ENCODE results near the gene TPCN1.

TPCN1 gene

GRCh38 chr12:113266106-113266895 lies 45.0 kb downstream of the TPCN1 start:
- DNase-seq = no peak

GRCh38 chr12:113267621-113268020 lies 46.4 kb downstream of the TPCN1 start:
- no peak for DNase-seq

GRCh38 chr12:113268136-113268535 lies 46.9 kb downstream of the TPCN1 start:
- DNase-seq = no peak

- no peak for DNase-seq
Observed at GRCh38 chr12:113268621-113269020, 47.4 kb downstream of the TPCN1 start.

GRCh38 chr12:113269257-113269943 lies 48.1 kb downstream of the TPCN1 start:
- no peak for DNase-seq

DNA sequence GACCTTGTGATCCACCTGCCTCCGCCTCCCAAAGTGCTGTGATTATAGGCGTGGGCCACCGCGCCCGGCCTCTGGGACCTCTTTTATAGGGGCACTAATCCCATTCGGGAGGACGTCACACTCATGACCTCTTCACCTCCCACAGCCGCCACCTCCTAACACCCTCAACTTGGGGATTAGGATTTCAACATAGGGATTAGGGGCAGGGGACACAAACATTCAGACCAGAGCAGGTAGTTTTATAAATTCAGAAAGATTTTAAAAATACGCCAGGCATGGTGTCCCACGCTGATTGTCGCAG lies 49.4 kb downstream of the TPCN1 start:
- DNase-seq = no peak

DNA sequence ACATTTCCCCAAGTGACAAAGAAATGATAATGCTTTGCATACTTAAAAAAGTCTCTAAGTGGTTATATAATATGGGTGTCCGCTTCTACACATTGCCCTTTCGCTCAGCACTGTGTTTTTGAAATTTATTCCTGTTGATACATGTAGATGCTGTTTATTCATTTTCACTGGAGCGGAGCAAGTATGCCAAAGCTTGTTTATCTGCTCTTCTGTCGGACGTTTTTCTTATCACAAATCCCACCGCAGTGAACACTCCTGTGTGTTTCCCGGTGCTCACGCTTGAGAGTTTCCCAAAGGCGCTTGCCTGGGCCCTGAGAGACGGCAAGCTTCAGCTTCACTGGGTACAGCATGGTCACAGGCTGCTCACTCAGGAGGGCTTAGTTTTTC lies 50.2 kb downstream of the TPCN1 start:
- no peak for DNase-seq

- no peak for DNase-seq
Observed at GRCh38 chr12:113271853-113272561, 50.7 kb downstream of the TPCN1 start.

DNA sequence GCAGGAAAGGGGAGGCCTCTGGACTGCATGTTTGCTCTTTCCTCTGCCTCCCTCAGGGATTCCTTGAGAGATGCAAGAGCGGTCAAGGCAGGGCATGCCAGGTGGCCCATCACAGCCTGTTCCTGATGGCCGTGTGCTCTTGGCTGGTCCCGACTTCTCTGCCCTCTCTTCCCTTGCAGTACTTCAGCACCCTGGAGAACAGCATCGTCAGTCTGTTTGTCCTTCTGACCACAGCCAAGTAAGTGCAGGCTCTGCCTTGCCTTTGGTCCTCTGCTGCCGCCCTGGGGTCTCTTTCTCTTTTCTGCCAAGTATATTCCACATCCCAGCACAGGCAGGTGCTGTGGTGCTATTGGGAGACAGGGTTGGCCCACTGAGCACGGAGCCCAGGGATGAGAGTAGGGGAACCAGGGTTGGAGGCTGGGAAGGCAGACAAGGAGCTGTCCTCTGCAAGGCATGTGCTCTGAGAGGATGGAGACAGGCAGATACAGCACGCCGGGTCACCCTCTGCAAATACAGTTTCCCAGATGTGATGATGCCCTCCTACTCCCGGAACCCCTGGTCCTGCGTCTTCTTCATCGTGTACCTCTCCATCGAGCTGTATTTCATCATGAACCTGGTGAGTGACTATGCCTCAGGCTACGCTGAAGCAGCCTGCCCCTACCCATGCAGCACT lies 51.9 kb downstream of the TPCN1 start:
- DNase-seq = no peak

- no peak for DNase-seq
Observed at GRCh38 chr12:113274848-113275247, 53.6 kb downstream of the TPCN1 start.

GRCh38 chr12:113276306-113276705 lies 55.0 kb downstream of the TPCN1 start:
- DNase-seq = no peak

DNA sequence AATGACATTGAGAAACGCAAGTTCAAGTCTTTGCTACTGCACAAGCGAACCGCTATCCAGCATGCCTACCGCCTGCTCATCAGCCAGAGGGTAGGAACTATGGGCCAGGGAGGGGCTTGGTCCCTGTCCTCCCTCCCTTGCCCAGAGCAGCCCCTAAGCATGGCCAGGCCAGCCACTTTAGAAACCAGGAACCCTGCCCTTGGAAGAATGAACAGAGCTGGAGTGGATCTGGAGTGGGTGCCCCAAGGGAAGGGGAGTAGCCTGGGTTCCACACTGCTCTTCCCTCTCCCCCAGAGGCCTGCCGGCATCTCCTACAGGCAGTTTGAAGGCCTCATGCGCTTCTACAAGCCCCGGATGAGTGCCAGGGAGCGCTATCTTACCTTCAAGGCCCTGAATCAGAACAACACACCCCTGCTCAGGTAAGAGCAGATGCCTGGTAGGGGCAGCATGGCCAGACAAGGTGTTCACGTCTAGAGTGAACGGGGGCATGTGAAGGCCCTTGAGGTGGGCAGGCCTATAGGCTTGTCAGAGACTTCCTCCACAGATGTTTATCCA lies 55.8 kb downstream of the TPCN1 start:
- no peak for DNase-seq

DNA sequence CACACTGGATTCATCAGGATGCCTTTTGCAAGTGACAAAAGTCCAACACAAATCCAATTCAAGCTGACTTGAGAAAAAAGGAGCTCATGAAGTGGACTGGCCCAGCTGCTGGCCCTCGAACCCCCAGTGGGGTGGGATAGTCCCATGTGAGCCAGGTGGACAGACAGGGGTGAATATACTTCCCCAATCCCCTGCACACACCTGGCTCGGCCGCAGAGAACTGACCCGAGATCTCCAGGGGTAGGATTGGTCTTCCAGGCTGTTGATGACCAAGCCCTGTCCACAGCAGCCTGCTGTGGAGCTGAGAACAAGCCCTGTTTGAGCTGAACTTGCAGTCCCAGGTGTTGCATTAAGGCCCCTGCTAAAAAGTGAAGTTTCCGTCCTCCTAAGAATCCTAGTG lies 56.2 kb downstream of the TPCN1 start:
- DNase-seq = no peak

GRCh38 chr12:113278141-113278540 lies 56.9 kb downstream of the TPCN1 start:
- no peak for DNase-seq

DNA sequence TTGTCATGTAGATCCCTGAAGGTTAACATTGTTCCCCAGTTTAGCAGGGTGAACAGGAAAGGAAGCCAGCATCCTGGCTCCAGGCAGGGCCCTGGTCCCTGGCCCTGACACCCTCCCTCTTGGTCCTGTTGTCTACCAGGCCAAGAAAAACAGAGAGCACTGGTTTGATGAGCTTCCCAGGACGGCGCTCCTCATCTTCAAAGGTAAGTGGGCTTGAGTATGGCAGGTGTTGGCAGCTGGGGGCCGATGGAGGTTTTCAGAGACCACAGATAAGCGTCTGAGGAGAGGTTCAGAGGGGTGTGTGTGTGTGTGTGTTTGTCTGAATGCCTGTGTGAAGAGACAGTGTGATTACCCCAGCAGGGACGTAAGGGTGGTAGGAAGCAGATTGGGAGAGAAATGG lies 57.4 kb downstream of the TPCN1 start:
- DNase-seq = no peak

DNA sequence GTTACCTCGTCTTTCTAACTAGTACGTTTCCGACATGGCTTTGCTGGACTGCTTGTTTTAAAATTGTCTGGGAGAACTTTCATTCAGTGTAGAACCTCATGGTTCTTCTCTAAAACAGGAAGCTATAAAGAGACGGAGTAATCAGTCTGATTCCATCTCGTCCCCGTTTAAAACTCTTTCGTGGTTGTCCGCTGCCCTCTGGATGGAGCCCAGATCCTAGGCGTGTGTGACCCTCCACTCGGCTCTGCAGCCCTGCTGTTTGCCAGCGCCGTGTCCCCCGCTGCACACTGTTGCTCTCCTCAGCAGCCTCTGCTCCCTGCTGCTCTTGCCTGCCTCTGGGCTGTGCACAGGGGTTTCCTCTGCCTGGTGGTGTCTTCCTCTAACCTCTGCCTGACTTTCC lies 63.5 kb downstream of the TPCN1 start:
- no peak for DNase-seq

DNA sequence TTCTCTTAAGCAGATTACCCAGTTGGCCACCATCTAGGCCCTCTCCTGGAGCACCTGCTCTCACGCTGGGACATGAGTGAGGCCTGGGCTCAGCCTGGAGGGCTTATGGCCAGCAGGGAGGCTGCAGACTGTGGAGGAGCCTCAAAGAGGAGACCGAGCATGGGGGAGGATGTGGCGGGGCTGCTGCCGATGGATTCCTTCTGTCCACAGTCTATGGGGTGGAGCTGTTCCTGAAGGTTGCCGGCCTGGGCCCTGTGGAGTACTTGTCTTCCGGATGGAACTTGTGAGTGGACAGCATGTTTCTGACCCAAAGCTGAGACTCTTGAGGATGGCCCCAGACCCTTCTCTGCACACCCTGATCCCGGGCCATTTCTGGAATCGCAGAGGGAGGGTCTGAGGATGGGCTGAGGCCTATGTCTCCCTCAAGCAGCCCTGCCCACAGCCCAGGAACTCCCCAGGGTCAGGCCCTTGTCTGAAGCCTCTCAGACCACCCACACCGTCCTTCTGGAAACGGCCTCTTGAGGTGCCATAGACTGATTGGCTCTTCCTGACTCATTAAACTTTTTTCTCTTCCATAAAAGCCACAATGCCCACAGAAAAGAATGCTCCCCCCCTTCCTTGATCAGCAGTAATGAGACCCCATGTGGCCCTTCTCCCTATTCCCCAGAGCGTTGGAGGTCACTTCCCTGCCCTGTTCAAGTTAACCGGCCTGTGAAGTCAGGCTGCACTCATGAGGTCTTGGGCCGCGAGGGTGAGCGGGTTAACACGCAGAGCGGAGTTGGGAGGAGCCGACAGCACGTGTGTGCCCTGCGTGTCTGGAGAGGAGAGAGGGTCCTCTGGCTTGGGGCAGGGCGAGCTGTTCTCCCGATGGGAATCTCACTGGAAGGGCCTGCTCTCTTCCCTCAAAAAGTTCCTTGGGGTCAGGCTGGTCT lies 64.7 kb downstream of the TPCN1 start:
- DNase-seq = no peak

DNA sequence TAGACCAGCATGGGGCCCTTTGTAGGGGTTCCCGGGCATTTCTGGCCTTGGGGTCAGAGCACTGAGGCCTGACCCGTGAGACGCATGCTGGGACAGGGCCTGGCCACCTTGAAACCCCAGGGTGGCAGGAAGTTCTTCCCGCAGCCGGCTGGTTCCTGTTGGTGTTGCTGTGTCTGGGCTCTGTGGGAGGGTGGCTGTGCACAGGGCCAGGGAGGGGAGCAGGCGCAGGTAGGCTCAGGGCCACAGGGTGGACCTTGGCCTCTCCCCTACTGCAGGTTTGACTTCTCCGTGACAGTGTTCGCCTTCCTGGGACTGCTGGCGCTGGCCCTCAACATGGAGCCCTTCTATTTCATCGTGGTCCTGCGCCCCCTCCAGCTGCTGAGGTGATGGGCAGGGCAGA lies 65.4 kb downstream of the TPCN1 start:
- DNase-seq = no peak

DNA sequence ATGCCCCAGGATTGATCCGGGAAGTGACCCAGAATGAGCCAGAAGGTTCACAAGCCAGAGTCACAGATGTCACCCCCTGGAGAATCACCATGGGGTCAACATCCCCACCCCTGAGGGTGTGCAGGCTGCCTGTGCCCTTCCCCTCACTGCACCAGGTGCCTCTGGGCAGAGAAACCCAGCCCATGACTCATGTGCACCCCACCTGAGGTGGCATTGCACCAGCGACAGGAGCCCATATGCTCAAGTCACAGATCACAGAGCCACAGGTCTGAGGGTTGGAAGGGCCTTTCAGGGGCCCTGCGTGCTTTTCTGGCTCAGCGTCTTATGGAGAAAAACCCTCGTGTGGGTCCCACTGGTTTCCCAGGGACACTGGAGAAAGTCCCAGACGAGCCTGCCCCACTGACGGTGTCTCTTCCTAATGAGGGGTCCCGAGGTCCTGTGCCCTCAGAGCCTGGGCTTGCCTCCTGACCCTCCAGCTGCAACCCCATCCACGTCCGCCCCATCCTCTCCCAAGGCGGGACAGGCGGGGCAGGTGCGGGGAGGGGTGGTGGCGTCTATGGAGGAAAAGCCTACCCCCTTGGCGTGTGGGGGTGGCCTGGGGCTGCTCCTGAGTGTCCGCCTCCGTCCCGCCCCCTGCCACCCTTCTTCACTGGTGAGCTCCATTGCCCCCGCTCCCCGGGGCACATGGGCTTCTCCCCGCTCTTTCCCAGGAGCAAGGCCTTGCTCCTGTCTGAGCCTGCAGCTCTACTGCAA lies 66.1 kb downstream of the TPCN1 start:
- DNase-seq = no peak

GRCh38 chr12:113287899-113288282 lies 66.6 kb downstream of the TPCN1 start:
- no peak for DNase-seq

- no peak for DNase-seq
Observed at GRCh38 chr12:113289361-113289760, 68.1 kb downstream of the TPCN1 start.

Measured in activated CD4-positive, alpha-beta T cell treated with anti-CD3 and anti-CD28 coated beads, Interleukin-10, Interleukin-2, amounts not matched to agents 100 ng/mL and 50 ng/mL, durations not matched to agents 16 hours and 8 hours (primary cell).